ENCODE data around the gene SDK1. TPM values are rescaled to one million over a fixed set of nuclear protein-coding genes. Genes with fewer than 3 reads are reported as not detected.

The SDK1 gene
- total and polyA plus RNA-seq, 10 of the 15 experiments (the other 5 are each of a cell fraction or from before 2014, with no cell fraction given) = 0.14 to 0.33 TPM; not detected in 8

- TF ChIP-seq HSF1 (IDR thresholded peaks at IDR 0.05; ENCODE audit: low read depth, low read length) = no peak
- TF ChIP-seq DPF2 (IDR thresholded peaks at IDR 0.05) = no peak
- no peak for TF ChIP-seq MTA3 (IDR thresholded peaks at IDR 0.05; ENCODE audit: borderline replicate concordance, low read length)
- no peak for TF ChIP-seq ZSCAN29 (IDR thresholded peaks at IDR 0.05)
Measured at GRCh38 chr7:3807824-3808223, 506.8 kb downstream of the SDK1 start (continued).

- ChIA-PET SMC1A (ENCODE audit: uncharacterized antibody, unreplicated experiment) (no interaction called here), RAD21 (ENCODE audit: unreplicated experiment) (no interaction called here), CTCF (no interaction called here), POLR2A (no interaction called here)
- Histone ChIP-seq H3K36me3 (ENCODE audit: control insufficient read depth in 2 of 2, insufficient read depth in 2 of 2, low read length in 1 of 2) (no peaks in the 10 kb centered on the region), H4K20me1 (ENCODE audit: control insufficient read depth, insufficient read depth) (no peaks in the 10 kb centered on the region), H3K4me1 (ENCODE audit: control insufficient read depth, insufficient read depth, low read length) (no peaks in the 10 kb centered on the region), H3K4me3 (no peak overlapping the region), H2AFZ (ENCODE audit: control insufficient read depth, low read depth, low read length) (no peak overlapping the region), H3K9ac (ENCODE audit: control insufficient read depth, insufficient read depth, low read length) (no peak overlapping the region), H3K27ac (ENCODE audit: control insufficient read depth, insufficient read depth) (no peak overlapping the region), H3K79me2 (ENCODE audit: control insufficient read depth, insufficient read depth, low read length) (no peaks in the 10 kb centered on the region), H3K9me3 (replicated peaks; ENCODE audit: control insufficient read depth, insufficient read depth, low read length) (no peaks in the 10 kb centered on the region; the same call in 2 of the 3 replicates), H3K4me2 (ENCODE audit: control insufficient read depth, insufficient read depth) (no peak overlapping the region), H3K27me3 (replicated peaks in 1 of 2; ENCODE audit: control insufficient read depth in 2 of 2, insufficient read depth in 2 of 2, low read length in 1 of 2) (no peaks in the 10 kb centered on the region)
- DNase-seq (ENCODE audit: low read depth, low spot score) = no peak
- intact Hi-C loops (cut with micrococcal nuclease; ENCODE audit: unreplicated experiment) = no loop called here
- in situ Hi-C loops (cut with MboI) = no loop called here
- FAIRE-seq = no peak
- ATAC-seq = no peak
- 73% methylated on average over 6 of the region's 6 CpGs for WGBS (ENCODE audit: insufficient coverage, insufficient replicate concordance, low lambda C conversion rate, missing lambda C conversion rate)
- BruUV-seq (replicated peaks) = no TSS peak
- TF ChIP-seq SPI1 (IDR thresholded peaks at IDR 0.05; ENCODE audit: borderline replicate concordance, insufficient read depth, low read depth, low read length) (no peak), FOXM1 (IDR thresholded peaks at IDR 0.05; ENCODE audit: low read depth, low read length) (no peak), KDM1A (IDR thresholded peaks at IDR 0.05; ENCODE audit: borderline replicate concordance) (no peak), RBBP5 (conservative IDR thresholded peaks at IDR 0.05) (no peak), RUNX3 (IDR thresholded peaks at IDR 0.05; ENCODE audit: low read length) (no peak), E2F4 (IDR thresholded peaks at IDR 0.05; ENCODE audit: low read depth, low read length) (no peak), MTA2 (IDR thresholded peaks at IDR 0.05; ENCODE audit: low read depth) (no peak), CTCF (IDR thresholded peaks at IDR 0.05 in 2 of 3, conservative IDR thresholded peaks at IDR 0.05 in 1 of 3; ENCODE audit: control insufficient read depth in 2 of 3, extremely low read depth in 1 of 3, insufficient read depth in 1 of 3, low read depth in 3 of 3, low read length in 3 of 3) (no peak), SMAD1 (IDR thresholded peaks at IDR 0.05; ENCODE audit: low read depth, partially characterized antibody) (no peak), LARP7 (IDR thresholded peaks at IDR 0.05) (no peak), NKRF (conservative IDR thresholded peaks at IDR 0.05) (no peak), ZSCAN29 (IDR thresholded peaks at IDR 0.05) (no peak)
Measured at GRCh38 chr7:3821488-3821887, 520.4 kb downstream of the SDK1 start.

All from GM12878 (cell line).